Astrocyte of the spinal cord (primary cell): Measurements from ENCODE around the gene GRID1.

Experiments used
- DNase-seq: peaks from one replicate; pipeline ENCODE4 v3.0.0; 2011; ENCODE audit warnings: low read depth, low spot score
- H3K4me3 ChIP-seq: 2 replicates; pipeline ENCODE4 v1.5.1; 2011; ENCODE audit warnings: low read depth, mild to moderate bottlenecking, low read length, moderate library complexity
- in situ Hi-C: cut with HindIII; loops from 2 replicates; pipeline ENCODE4 v1.10.0; 2017; ENCODE audit warnings: low sequenced_read_pairs
- TF ChIP-seq, protein P1 (sequence below): IDR thresholded peaks from 2 replicates; pipeline ENCODE4 v1.5.1; 2012; ENCODE audit warnings: low read depth, mild to moderate bottlenecking, low read length, inconsistent platforms

Gene GRID1

GRCh38 chr10:86138551-86139065 lies 228.0 kb downstream of the GRID1 start:
- in situ Hi-C loops = no loop called here
- no peak for DNase-seq
- TF ChIP-seq, protein P1, sequence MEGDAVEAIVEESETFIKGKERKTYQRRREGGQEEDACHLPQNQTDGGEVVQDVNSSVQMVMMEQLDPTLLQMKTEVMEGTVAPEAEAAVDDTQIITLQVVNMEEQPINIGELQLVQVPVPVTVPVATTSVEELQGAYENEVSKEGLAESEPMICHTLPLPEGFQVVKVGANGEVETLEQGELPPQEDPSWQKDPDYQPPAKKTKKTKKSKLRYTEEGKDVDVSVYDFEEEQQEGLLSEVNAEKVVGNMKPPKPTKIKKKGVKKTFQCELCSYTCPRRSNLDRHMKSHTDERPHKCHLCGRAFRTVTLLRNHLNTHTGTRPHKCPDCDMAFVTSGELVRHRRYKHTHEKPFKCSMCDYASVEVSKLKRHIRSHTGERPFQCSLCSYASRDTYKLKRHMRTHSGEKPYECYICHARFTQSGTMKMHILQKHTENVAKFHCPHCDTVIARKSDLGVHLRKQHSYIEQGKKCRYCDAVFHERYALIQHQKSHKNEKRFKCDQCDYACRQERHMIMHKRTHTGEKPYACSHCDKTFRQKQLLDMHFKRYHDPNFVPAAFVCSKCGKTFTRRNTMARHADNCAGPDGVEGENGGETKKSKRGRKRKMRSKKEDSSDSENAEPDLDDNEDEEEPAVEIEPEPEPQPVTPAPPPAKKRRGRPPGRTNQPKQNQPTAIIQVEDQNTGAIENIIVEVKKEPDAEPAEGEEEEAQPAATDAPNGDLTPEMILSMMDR = no peak
- no peak overlapping the region for H3K4me3 ChIP-seq

DNA sequence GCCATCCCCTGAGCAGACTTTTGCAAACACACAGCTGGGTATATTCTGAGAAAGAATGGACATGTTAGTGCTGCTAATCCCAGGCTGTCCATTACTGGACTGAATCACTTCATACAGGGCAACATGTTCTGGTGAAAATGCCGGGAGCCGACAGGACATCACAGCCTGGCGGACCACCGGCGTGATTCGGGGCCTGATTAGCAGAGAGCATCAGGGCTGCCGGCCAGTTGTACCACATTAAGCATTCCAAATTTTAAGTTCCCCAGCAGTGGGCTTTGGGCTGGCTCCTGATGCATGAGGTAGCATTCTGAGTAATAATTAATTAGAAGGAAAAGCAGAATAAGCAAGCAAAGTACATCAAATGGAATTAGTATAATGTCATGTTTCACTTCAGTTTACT lies 229.0 kb downstream of the GRID1 start:
- DNase-seq = no peak
- in situ Hi-C loops = no loop called here
- TF ChIP-seq, protein P1 = no peak
- H3K4me3 ChIP-seq = no peak overlapping the region

GRCh38 chr10:86136934-86137333 lies 229.7 kb downstream of the GRID1 start:
- no peak for DNase-seq
- in situ Hi-C loops = no loop called here
- TF ChIP-seq, protein P1 = no peak

DNA sequence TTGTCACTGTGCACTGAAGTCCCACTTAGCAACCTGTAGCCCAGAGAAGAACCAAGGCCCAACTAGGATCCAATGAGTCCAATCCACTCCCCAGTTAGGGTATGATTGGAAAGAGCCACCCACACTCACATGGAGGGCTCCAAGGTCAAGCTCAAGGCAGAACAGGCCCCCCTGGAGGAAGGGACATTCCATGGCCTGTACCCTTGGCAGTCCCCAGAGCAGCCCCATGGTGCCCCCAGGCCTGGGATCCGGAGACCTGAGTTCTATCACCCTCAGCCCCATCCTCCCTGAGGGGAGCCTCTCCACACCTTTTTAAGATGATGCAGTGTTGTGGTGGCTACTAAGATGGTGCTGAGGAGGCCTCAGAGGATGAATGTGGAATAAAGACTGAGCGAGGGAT lies 231.4 kb downstream of the GRID1 start:
- TF ChIP-seq, protein P1 = no peak
- in situ Hi-C loops = no loop called here
- DNase-seq = no peak
- H3K4me3 ChIP-seq = no peak overlapping the region

More at GRCh38 chr10:86136934-86137333, 229.7 kb downstream of the GRID1 start:
- no peak overlapping the region for H3K4me3 ChIP-seq

GRCh38 chr10:86130737-86131475 lies 235.7 kb downstream of the GRID1 start:
- TF ChIP-seq, protein P1 = no peak
- DNase-seq = no peak
- H3K4me3 ChIP-seq = no peak overlapping the region
- in situ Hi-C loops = no loop called here

DNA sequence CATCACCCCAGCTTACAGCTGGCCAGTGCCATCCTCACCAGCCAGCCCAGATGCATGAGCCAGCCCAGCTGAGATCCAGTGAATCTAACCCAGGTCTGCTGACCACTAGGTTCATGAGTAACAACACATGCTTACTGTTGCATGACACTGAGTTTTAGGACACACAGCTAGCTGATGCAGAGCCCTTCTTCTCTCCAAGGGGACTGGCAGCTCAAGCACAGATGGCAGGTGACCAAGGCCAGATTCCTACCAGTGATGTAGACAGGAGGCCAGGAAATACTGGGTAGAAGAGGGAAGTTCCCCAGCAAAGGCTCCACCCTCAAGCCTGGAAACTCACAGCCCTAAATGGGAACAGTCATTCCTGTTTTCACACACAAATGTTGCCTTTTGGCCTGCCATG lies 236.6 kb downstream of the GRID1 start:
- no peak for DNase-seq
- TF ChIP-seq, protein P1 = no peak
- in situ Hi-C loops = no loop called here
- H3K4me3 ChIP-seq = no peak overlapping the region
